OCI-LY7 (cell line): Measurements from ENCODE around the gene CPB2. TPM values are rescaled to one million over a fixed set of nuclear protein-coding genes. Genes with fewer than 3 reads are reported as not detected.
A peak's percentile ranks its signal among the peaks of the same experiment; 100 is the strongest.

Source experiments
- BruUV-seq: library from RNA; stranded (reverse); fragments of 400-500 nt; replicated peaks from 2 replicates; lab custom pipeline; 2021; lab: Mats Ljungman, UMichigan
- CTCF ChIA-PET: fragments of 300-600 bp; sonication (Branson Sonifier 250); formaldehyde crosslinking; loops from one replicate; lab custom pipeline; 2022; ENCODE audit warnings: antibody characterized with exemption; ENCODE audit not compliant: unreplicated experiment; lab: Charles Lee
- POLR2A ChIA-PET: fragments of 300-600 bp; sonication (Branson Sonifier 250); formaldehyde crosslinking; loops from one replicate; lab custom pipeline; 2022; ENCODE audit warnings: antibody characterized with exemption; lab: Charles Lee
- DNase-seq: peaks from one replicate; pipeline ENCODE4 v3.0.0-alpha.2; 2015; ENCODE audit warnings: low spot score
- H2AFZ ChIP-seq: fragments of 200-600 bp; sonication (generic), shearing (Covaris generic); 2 replicates; pipeline ENCODE4 v1.6.1; 2014; ENCODE audit warnings: mild to moderate bottlenecking, antibody characterized with exemption, low read length, moderate library complexity
- H3K27ac ChIP-seq: fragments of 200-600 bp; sonication (generic); 2 replicates; pipeline ENCODE4 v1.5.1; 2014; ENCODE audit warnings: mixed run types, low read depth, mild to moderate bottlenecking, moderate library complexity, low read length, inconsistent platforms; ENCODE audit not compliant: poor library complexity, severe bottlenecking
- H3K36me3 ChIP-seq: fragments of 200-600 bp; sonication (generic); 2 replicates; pipeline ENCODE4 v1.6.1; 2014; ENCODE audit warnings: mild to moderate bottlenecking, antibody characterized with exemption, low read length, moderate library complexity, mixed read lengths; ENCODE audit not compliant: insufficient read depth
- H3K4me1 ChIP-seq: fragments of 200-600 bp; sonication (generic); 2 replicates; pipeline ENCODE4 v1.5.1; 2014; ENCODE audit warnings: mild to moderate bottlenecking, low read length; ENCODE audit not compliant: insufficient read depth, poor library complexity, severe bottlenecking
- H3K4me2 ChIP-seq: fragments of 200-600 bp; sonication (generic); 2 replicates; pipeline ENCODE4 v1.6.1; 2014; ENCODE audit warnings: mild to moderate bottlenecking, low read length
- H3K4me3 ChIP-seq: fragments of 200-600 bp; sonication (generic); 2 replicates; pipeline ENCODE4 v1.5.1; 2014; ENCODE audit warnings: mild to moderate bottlenecking, low read depth, low read length; ENCODE audit not compliant: poor library complexity, severe bottlenecking
- H3K79me2 ChIP-seq: fragments of 200-600 bp; sonication (generic); 2 replicates; pipeline ENCODE4 v1.6.1; 2016; ENCODE audit warnings: low read depth, mild to moderate bottlenecking, low read length, moderate library complexity, mixed read lengths; ENCODE audit not compliant: insufficient read depth
- H3K9me2 ChIP-seq: fragments of 200-600 bp; sonication (generic); 2 replicates; pipeline ENCODE4 v1.6.1; 2016; ENCODE audit warnings: mild to moderate bottlenecking, low read length, mixed read lengths; ENCODE audit not compliant: insufficient read depth
- H3K9me3 ChIP-seq: fragments of 200-600 bp; sonication (generic); 2 replicates; pipeline ENCODE4 v1.6.1; 2014; ENCODE audit warnings: mild to moderate bottlenecking, mixed run types, low read length, mixed read lengths
- H4K20me1 ChIP-seq: fragments of 200-600 bp; sonication (generic); 2 replicates; pipeline ENCODE4 v1.6.1; 2014; ENCODE audit warnings: mild to moderate bottlenecking, antibody characterized with exemption, low read length, moderate library complexity, mixed read lengths; ENCODE audit not compliant: insufficient read depth
- CTCF ChIP-seq: fragments of 200-600 bp; sonication (generic); conservative IDR thresholded peaks from 2 replicates; pipeline ENCODE4 v1.5.1; 2014; ENCODE audit warnings: mild to moderate bottlenecking, antibody characterized with exemption, low read length, moderate library complexity, mixed read lengths
- EZH2phosphoT487 ChIP-seq: fragments of 200-600 bp; sonication (generic); IDR thresholded peaks from 2 replicates; pipeline ENCODE4 v1.6.1; 2018; ENCODE audit warnings: low read depth, borderline replicate concordance, mild to moderate bottlenecking, mixed run types, antibody characterized with exemption, low read length, moderate library complexity, mixed read lengths
- intact Hi-C: fragments of 100-400 bp; cut with micrococcal nuclease; formaldehyde crosslinking; loops from one replicate; pipeline ENCODE4 v1.10.0; 2022; ENCODE audit not compliant: unreplicated experiment
- total RNA-seq, 2 experiments: library from RNA; depleted of rRNA in 1 of 2; stranded (reverse); fragments of >200 nt in 1 of 2; shearing (Covaris generic) in 1 of 2; gene quantifications; 2 replicates each; pipeline ENCODE4 v1.2.3, GENCODE V29; 2014 to 2022

CPB2 gene
- total RNA-seq, 2 experiments from 2014 or later, result not detected

- H2AFZ ChIP-seq, result no peak overlapping the region
- no peaks in the 10 kb centered on the region for H4K20me1 ChIP-seq
- TF ChIP-seq EZH2phosphoT487, result no peak
- TF ChIP-seq CTCF, result no peak
- ChIA-PET CTCF (no interaction called here), POLR2A (interaction anchor here (0.6 kb wide), 2 partner anchors 300 to 475 kb away, joined by 3 read pairs; no protein-coding TSS in a partner anchor)
- no peaks in the 10 kb centered on the region for H3K4me1 ChIP-seq
- H3K4me2 ChIP-seq, result no peak overlapping the region
- H3K36me3 ChIP-seq, result peaks cover 53% of the 10 kb centered on the region
- DNase-seq, result no peak
- H3K9me2 ChIP-seq, result no peaks in the 10 kb centered on the region
- intact Hi-C loops, result no loop called here
- no peak overlapping the region for H3K27ac ChIP-seq
- no peaks in the 10 kb centered on the region for H3K79me2 ChIP-seq
- no peaks in the 10 kb centered on the region for H3K9me3 ChIP-seq
- H3K4me3 ChIP-seq, result no peak overlapping the region
- no TSS peak for BruUV-seq
Observed at GRCh38 chr13:46012404-46012803, 92.4 kb downstream of the CPB2 start.

- DNase-seq, result no peak
- H3K9me3 ChIP-seq, result no peaks in the 10 kb centered on the region
- POLR2A ChIA-PET, result interaction anchor here (1.8 kb wide), 1 partner anchor 9 kb away, joined by 10 read pairs; no protein-coding TSS in a partner anchor
- intact Hi-C loops, result no loop called here
- no peaks in the 10 kb centered on the region for H3K9me2 ChIP-seq
- no peak overlapping the region for H3K27ac ChIP-seq
- H3K4me2 ChIP-seq, result no peak overlapping the region
- no TSS peak for BruUV-seq
- CTCF ChIA-PET, result no interaction called here
- TF ChIP-seq EZH2phosphoT487, result no peak
- peak; percentile 65 for TF ChIP-seq CTCF
- H3K79me2 ChIP-seq, result no peaks in the 10 kb centered on the region
- H4K20me1 ChIP-seq, result no peaks in the 10 kb centered on the region
- peaks cover 53% of the 10 kb centered on the region for H3K36me3 ChIP-seq
- no peak overlapping the region for H2AFZ ChIP-seq
- H3K4me1 ChIP-seq, result no peaks in the 10 kb centered on the region
- no peak overlapping the region for H3K4me3 ChIP-seq
Observed at GRCh38 chr13:46010148-46010547, 94.7 kb downstream of the CPB2 start.

DNA sequence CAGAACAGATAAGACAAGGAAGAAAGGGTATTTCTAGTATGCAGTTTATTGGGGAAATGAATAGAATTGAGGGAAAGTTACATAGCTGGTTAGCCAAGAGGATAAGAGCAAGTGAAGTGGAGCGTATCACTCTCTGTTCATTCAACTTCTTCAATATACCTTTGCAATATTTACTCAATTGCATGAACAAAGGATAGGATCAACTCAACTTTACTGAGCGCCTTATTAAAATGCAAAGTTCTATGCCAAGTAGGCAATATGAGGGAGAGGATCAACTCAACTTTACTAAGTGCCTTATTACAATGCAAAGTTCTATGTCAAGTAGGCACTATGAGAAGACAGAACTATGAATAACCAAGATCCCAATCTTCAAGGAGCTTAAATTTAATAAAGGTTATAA is 96.2 kb downstream of the CPB2 start:
- Histone ChIP-seq H3K36me3 (peaks cover 59% of the 10 kb centered on the region), H3K9me3 (no peaks in the 10 kb centered on the region), H4K20me1 (no peaks in the 10 kb centered on the region), H2AFZ (no peak overlapping the region), H3K27ac (no peak overlapping the region), H3K79me2 (no peaks in the 10 kb centered on the region), H3K4me2 (no peak overlapping the region), H3K4me1 (no peaks in the 10 kb centered on the region), H3K4me3 (no peak overlapping the region), H3K9me2 (no peaks in the 10 kb centered on the region)
- DNase-seq, result no peak
- intact Hi-C loops, result no loop called here
- POLR2A ChIA-PET, result interaction anchor here (1.8 kb wide), 1 partner anchor 11 kb away, joined by 10 read pairs; no protein-coding TSS in a partner anchor
- TF ChIP-seq CTCF (no peak), EZH2phosphoT487 (no peak)
- CTCF ChIA-PET, result no interaction called here
- no TSS peak for BruUV-seq
